HepG2 (cell line): ENCODE data around the gene CLCN2. TPM values are rescaled to one million over a fixed set of nuclear protein-coding genes. Genes with fewer than 3 reads are reported as not detected.

Source experiments
- AKAP8 ChIP-seq: sonication (generic); formaldehyde crosslinking; IDR thresholded peaks from 2 replicates; pipeline ENCODE4 v1.5.1; 2020; ENCODE audit warnings: mild to moderate bottlenecking, missing genetic modification reagents
- ARNT ChIP-seq: fragments of 450-650 bp; IDR thresholded peaks from 2 replicates; pipeline ENCODE4 v1.6.1; 2017
- CENPX ChIP-seq: sonication (generic); formaldehyde crosslinking; IDR thresholded peaks from 2 replicates; pipeline ENCODE4 v1.9.0; 2021; ENCODE audit warnings: mild to moderate bottlenecking, missing genetic modification reagents, moderate library complexity
- JUND ChIP-seq: sonication (generic); formaldehyde crosslinking; IDR thresholded peaks from 2 replicates; pipeline ENCODE4 v1.8.0; 2022; ENCODE audit warnings: mild to moderate bottlenecking, missing genetic modification reagents
- KDM6A ChIP-seq: IDR thresholded peaks from 2 replicates; pipeline ENCODE4 v1.6.1; 2016; ENCODE audit warnings: low read depth
- KLF6 ChIP-seq: IDR thresholded peaks from 2 replicates; pipeline ENCODE4 v1.8.0; 2016; ENCODE audit warnings: missing biosample characterization, missing genetic modification reagents
- MED1 ChIP-seq: sonication (generic); formaldehyde crosslinking; IDR thresholded peaks from 2 replicates; pipeline ENCODE4 v1.4.0; 2020; ENCODE audit warnings: missing genetic modification reagents
- NCOA1 ChIP-seq: sonication (generic); formaldehyde crosslinking; IDR thresholded peaks from 2 replicates; pipeline ENCODE4 v1.9.0; 2021; ENCODE audit warnings: missing genetic modification reagents
- NFIC ChIP-seq: IDR thresholded peaks from 2 replicates; pipeline ENCODE4 v1.6.1; 2012; ENCODE audit warnings: mild to moderate bottlenecking, low read length, inconsistent platforms
- SRSF4 ChIP-seq: fragments of 200-400 bp; formaldehyde crosslinking; IDR thresholded peaks from one replicate; pipeline ENCODE4 v1.6.1; 2018; ENCODE audit warnings: mild to moderate bottlenecking, low read depth, low read length, moderate library complexity; ENCODE audit not compliant: poor library complexity, severe bottlenecking
- ZNF10 ChIP-seq: sonication (generic); formaldehyde crosslinking; IDR thresholded peaks from 2 replicates; pipeline ENCODE4 v1.4.0; 2020; ENCODE audit warnings: mild to moderate bottlenecking, low read depth, missing genetic modification reagents, borderline replicate concordance
- ZNF143 ChIP-seq: sonication (generic); formaldehyde crosslinking; IDR thresholded peaks from 2 replicates; pipeline ENCODE4 v1.4.0; 2020; ENCODE audit warnings: missing genetic modification reagents
- ZNF282 ChIP-seq: fragments of 450-650 bp; IDR thresholded peaks from 2 replicates; pipeline ENCODE4 v1.6.1; 2018; ENCODE audit not compliant: partially characterized antibody
- ZNF558 ChIP-seq: sonication (generic); formaldehyde crosslinking; IDR thresholded peaks from 2 replicates; pipeline ENCODE4 v1.9.0; 2022; ENCODE audit warnings: mild to moderate bottlenecking, missing genetic modification reagents, borderline replicate concordance
- ZNF598 ChIP-seq: sonication (generic); formaldehyde crosslinking; IDR thresholded peaks from 2 replicates; pipeline ENCODE4 v1.5.1; 2020; ENCODE audit warnings: mild to moderate bottlenecking, missing genetic modification reagents, borderline replicate concordance
- ZNF703 ChIP-seq: sonication (generic); formaldehyde crosslinking; IDR thresholded peaks from 2 replicates; pipeline ENCODE4 v1.5.1; 2020; ENCODE audit warnings: missing genetic modification reagents, mild to moderate bottlenecking, moderate library complexity, borderline replicate concordance
- ZNF75D ChIP-seq: sonication (generic); formaldehyde crosslinking; IDR thresholded peaks from 2 replicates; pipeline ENCODE4 v1.8.1; 2023; ENCODE audit warnings: missing genetic modification reagents, mild to moderate bottlenecking, borderline replicate concordance
- ZSCAN20 ChIP-seq: sonication (generic); formaldehyde crosslinking; IDR thresholded peaks from 2 replicates; pipeline ENCODE4 v1.4.0; 2020; ENCODE audit warnings: missing genetic modification reagents, mild to moderate bottlenecking, borderline replicate concordance
- polyA plus RNA-seq, 8 experiments: library from polyadenylated mRNA; depleted of rRNA in 3 of 8; stranded (reverse) in 7 of 8; unstranded in 1 of 8; fragments of >200 nt; fragmentation: Illumina TruSeq in 4 of 8; extraction: Trizol in 4 of 8; gene quantifications; 2 replicates each; pipeline versions ENCODE4 v1.2.1 to v1.2.3, GENCODE V29; 2011 to 2016; ENCODE audit warnings: low read depth in 4 of 8, missing spikeins in 1 of 8, mixed read lengths in 1 of 8; ENCODE audit not compliant: insufficient read depth in 1 of 8
- total RNA-seq, 5 experiments: library from RNA; depleted of rRNA; stranded (reverse); fragments of >200 nt; fragmentation: Illumina TruSeq; extraction: Trizol; gene quantifications; 2 replicates each; pipeline ENCODE4 v1.2.3, GENCODE V29; 2016; ENCODE audit warnings: low read depth in 1 of 5
- TF ChIP-seq, protein P1 (sequence below): sonication (generic); formaldehyde crosslinking; IDR thresholded peaks from 2 replicates; pipeline ENCODE4 v1.4.0; 2020; ENCODE audit warnings: missing genetic modification reagents
- TF ChIP-seq, protein P2 (sequence below): sonication (generic); formaldehyde crosslinking; IDR thresholded peaks from 2 replicates; pipeline ENCODE4 v1.4.0; 2020; ENCODE audit warnings: missing genetic modification reagents, mild to moderate bottlenecking, borderline replicate concordance
- TF ChIP-seq, protein P3 (sequence below): sonication (generic); formaldehyde crosslinking; IDR thresholded peaks from 2 replicates; pipeline ENCODE4 v1.5.0; 2020; ENCODE audit warnings: mild to moderate bottlenecking, missing genetic modification reagents
- TF ChIP-seq, protein P4 (sequence below): sonication (generic); formaldehyde crosslinking; IDR thresholded peaks from 2 replicates; pipeline ENCODE4 v1.8.0; 2022; ENCODE audit warnings: mild to moderate bottlenecking, missing genetic modification reagents, moderate library complexity
- TF ChIP-seq, protein P5 (sequence below): fragments of 450-650 bp; IDR thresholded peaks from 2 replicates; pipeline ENCODE4 v1.6.1; 2016

The CLCN2 gene
- total and polyA plus RNA-seq, 2 of the 13 experiments (the other 11 are each of a cell fraction or from before 2014, with no cell fraction given) = 11.4 to 13.5 TPM

DNA sequence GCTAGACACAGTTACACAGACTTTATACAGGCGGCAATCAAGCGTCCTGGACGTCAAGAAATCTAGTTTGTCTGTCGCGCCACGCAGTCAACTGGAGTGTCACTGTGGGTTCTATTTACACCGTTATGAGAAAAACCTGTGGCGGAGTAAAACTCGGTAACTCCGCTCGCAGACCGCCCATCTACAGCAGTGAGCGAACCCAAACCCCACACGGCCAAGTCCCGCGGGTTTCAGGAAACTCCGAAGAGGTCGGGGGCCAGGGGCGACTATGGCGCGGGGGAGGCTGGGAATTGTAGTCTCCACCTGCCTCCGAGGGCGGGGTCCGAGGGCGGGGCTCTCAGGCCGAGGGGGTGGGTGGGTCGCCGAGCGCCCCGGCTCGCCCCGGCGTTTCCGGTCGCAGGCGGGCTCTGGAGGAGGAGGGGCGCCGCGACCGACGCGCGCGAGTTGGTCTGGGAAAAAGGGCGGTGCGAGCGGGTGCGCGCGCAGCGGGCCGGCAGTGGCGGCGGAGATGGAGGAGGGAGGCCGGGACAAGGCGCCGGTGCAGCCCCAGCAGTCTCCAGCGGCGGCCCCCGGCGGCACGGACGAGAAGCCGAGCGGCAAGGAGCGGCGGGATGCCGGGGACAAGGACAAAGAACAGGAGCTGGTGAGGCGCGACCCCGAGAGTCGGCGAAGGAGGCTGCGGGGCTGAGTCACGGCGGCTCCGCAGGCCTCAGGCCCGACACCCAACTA is 62.5 kb downstream of the CLCN2 start, which contains the start of gene PSMD2 (continued):
- TF ChIP-seq ZNF703 (CRISPR knock-in tag) = no peak
- TF ChIP-seq JUND (CRISPR knock-in tag) = 0 out of 2 replicates have a peak, but pooled peaks have one; percentile 20
- TF ChIP-seq ZNF10 (CRISPR knock-in tag) = no peak
- no peak for TF ChIP-seq NCOA1 (CRISPR knock-in tag)
- TF ChIP-seq ZNF75D = peak; percentile 53; the same call in 1 of the 2 replicates
- no peak for TF ChIP-seq SRSF4
- no peak for TF ChIP-seq AKAP8 (CRISPR knock-in tag)
- TF ChIP-seq, protein P1, sequence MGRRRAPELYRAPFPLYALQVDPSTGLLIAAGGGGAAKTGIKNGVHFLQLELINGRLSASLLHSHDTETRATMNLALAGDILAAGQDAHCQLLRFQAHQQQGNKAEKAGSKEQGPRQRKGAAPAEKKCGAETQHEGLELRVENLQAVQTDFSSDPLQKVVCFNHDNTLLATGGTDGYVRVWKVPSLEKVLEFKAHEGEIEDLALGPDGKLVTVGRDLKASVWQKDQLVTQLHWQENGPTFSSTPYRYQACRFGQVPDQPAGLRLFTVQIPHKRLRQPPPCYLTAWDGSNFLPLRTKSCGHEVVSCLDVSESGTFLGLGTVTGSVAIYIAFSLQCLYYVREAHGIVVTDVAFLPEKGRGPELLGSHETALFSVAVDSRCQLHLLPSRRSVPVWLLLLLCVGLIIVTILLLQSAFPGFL (CRISPR knock-in tag) = no peak
- TF ChIP-seq ZNF282 = no peak
- no peak for TF ChIP-seq ZSCAN20 (CRISPR knock-in tag)
- no peak for TF ChIP-seq ARNT
- TF ChIP-seq, protein P2, sequence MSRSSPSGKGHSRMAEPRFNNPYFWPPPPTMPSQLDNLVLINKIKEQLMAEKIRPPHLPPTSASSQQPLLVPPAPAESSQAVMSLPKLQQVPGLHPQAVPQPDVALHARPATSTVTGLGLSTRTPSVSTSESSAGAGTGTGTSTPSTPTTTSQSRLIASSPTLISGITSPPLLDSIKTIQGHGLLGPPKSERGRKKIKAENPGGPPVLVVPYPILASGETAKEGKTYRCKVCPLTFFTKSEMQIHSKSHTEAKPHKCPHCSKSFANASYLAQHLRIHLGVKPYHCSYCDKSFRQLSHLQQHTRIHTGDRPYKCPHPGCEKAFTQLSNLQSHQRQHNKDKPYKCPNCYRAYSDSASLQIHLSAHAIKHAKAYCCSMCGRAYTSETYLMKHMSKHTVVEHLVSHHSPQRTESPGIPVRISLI (CRISPR knock-in tag) = no peak
- TF ChIP-seq ZNF558 (CRISPR knock-in tag) = no peak; the same call in 1 of the 2 replicates
- TF ChIP-seq ZNF143 (CRISPR knock-in tag) = peak; percentile 89
- no peak for TF ChIP-seq ZNF598 (CRISPR knock-in tag)
- no peak for TF ChIP-seq CENPX (CRISPR knock-in tag)
- TF ChIP-seq, protein P3, sequence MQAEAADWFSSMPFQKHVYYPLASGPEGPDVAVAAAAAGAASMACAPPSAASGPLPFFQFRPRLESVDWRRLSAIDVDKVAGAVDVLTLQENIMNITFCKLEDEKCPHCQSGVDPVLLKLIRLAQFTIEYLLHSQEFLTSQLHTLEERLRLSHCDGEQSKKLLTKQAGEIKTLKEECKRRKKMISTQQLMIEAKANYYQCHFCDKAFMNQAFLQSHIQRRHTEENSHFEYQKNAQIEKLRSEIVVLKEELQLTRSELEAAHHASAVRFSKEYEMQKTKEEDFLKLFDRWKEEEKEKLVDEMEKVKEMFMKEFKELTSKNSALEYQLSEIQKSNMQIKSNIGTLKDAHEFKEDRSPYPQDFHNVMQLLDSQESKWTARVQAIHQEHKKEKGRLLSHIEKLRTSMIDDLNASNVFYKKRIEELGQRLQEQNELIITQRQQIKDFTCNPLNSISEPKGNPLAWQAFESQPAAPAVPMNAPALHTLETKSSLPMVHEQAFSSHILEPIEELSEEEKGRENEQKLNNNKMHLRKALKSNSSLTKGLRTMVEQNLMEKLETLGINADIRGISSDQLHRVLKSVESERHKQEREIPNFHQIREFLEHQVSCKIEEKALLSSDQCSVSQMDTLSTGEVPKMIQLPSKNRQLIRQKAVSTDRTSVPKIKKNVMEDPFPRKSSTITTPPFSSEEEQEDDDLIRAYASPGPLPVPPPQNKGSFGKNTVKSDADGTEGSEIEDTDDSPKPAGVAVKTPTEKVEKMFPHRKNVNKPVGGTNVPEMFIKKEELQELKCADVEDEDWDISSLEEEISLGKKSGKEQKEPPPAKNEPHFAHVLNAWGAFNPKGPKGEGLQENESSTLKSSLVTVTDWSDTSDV (CRISPR knock-in tag) = peak; percentile 21; the same call in 1 of the 2 replicates
- 0 out of 2 replicates have a peak, but pooled peaks have one; percentile 20 for TF ChIP-seq MED1 (CRISPR knock-in tag)
- no peak for TF ChIP-seq NFIC
- TF ChIP-seq, protein P4, sequence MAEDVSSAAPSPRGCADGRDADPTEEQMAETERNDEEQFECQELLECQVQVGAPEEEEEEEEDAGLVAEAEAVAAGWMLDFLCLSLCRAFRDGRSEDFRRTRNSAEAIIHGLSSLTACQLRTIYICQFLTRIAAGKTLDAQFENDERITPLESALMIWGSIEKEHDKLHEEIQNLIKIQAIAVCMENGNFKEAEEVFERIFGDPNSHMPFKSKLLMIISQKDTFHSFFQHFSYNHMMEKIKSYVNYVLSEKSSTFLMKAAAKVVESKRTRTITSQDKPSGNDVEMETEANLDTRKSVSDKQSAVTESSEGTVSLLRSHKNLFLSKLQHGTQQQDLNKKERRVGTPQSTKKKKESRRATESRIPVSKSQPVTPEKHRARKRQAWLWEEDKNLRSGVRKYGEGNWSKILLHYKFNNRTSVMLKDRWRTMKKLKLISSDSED = no peak
- no peak for TF ChIP-seq KDM6A (CRISPR knock-in tag)
- TF ChIP-seq KLF6 (CRISPR knock-in tag) = no peak
- TF ChIP-seq, protein P5, sequence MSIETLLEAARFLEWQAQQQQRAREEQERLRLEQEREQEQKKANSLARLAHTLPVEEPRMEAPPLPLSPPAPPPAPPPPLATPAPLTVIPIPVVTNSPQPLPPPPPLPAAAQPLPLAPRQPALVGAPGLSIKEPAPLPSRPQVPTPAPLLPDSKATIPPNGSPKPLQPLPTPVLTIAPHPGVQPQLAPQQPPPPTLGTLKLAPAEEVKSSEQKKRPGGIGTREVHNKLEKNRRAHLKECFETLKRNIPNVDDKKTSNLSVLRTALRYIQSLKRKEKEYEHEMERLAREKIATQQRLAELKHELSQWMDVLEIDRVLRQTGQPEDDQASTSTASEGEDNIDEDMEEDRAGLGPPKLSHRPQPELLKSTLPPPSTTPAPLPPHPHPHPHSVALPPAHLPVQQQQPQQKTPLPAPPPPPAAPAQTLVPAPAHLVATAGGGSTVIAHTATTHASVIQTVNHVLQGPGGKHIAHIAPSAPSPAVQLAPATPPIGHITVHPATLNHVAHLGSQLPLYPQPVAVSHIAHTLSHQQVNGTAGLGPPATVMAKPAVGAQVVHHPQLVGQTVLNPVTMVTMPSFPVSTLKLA = no peak
